ENCODE results near the gene KCND3.

Gene KCND3

GRCh38 chr1:111863401-111863800 lies 126.1 kb downstream of the KCND3 start:
- no peak for DNase-seq
- in situ Hi-C loops (cut with MboI; ENCODE audit: low pct_unique_long_range_greater_than_20kb, low sequenced_read_pairs): no loop called here

GRCh38 chr1:111862599-111862998 lies 126.9 kb downstream of the KCND3 start:
- in situ Hi-C loops (cut with MboI; ENCODE audit: low pct_unique_long_range_greater_than_20kb, low sequenced_read_pairs): no loop called here
- no peak for DNase-seq

GRCh38 chr1:111861523-111861922 lies 127.9 kb downstream of the KCND3 start:
- DNase-seq: no peak
- in situ Hi-C loops (cut with MboI; ENCODE audit: low pct_unique_long_range_greater_than_20kb, low sequenced_read_pairs): no loop called here

GRCh38 chr1:111857194-111857651 lies 132.2 kb downstream of the KCND3 start:
- DNase-seq: no peak
- in situ Hi-C loops (cut with MboI; ENCODE audit: low pct_unique_long_range_greater_than_20kb, low sequenced_read_pairs): no loop called here

GRCh38 chr1:111856411-111857185 lies 132.9 kb downstream of the KCND3 start:
- in situ Hi-C loops (cut with MboI; ENCODE audit: low pct_unique_long_range_greater_than_20kb, low sequenced_read_pairs): no loop called here
- no peak for DNase-seq

GRCh38 chr1:111855260-111855659 lies 134.2 kb downstream of the KCND3 start:
- in situ Hi-C loops (cut with MboI; ENCODE audit: low pct_unique_long_range_greater_than_20kb, low sequenced_read_pairs): no loop called here
- no peak for DNase-seq

- in situ Hi-C loops (cut with MboI; ENCODE audit: low pct_unique_long_range_greater_than_20kb, low sequenced_read_pairs): no loop called here
- DNase-seq: no peak
Measured at GRCh38 chr1:111852261-111852721, 137.2 kb downstream of the KCND3 start.

GRCh38 chr1:111851552-111851951 lies 137.9 kb downstream of the KCND3 start:
- in situ Hi-C loops (cut with MboI; ENCODE audit: low pct_unique_long_range_greater_than_20kb, low sequenced_read_pairs): no loop called here
- DNase-seq: no peak

GRCh38 chr1:111850109-111850508 lies 139.4 kb downstream of the KCND3 start:
- DNase-seq: no peak
- in situ Hi-C loops (cut with MboI; ENCODE audit: low pct_unique_long_range_greater_than_20kb, low sequenced_read_pairs): no loop called here

- no peak for DNase-seq
- in situ Hi-C loops (cut with MboI; ENCODE audit: low pct_unique_long_range_greater_than_20kb, low sequenced_read_pairs): no loop called here
Measured at GRCh38 chr1:111848852-111849545, 140.5 kb downstream of the KCND3 start.

- DNase-seq: no peak
- in situ Hi-C loops (cut with MboI; ENCODE audit: low pct_unique_long_range_greater_than_20kb, low sequenced_read_pairs): no loop called here
Measured at GRCh38 chr1:111847466-111847865, 142.0 kb downstream of the KCND3 start.

- in situ Hi-C loops (cut with MboI; ENCODE audit: low pct_unique_long_range_greater_than_20kb, low sequenced_read_pairs): no loop called here
- no peak for DNase-seq
Measured at GRCh38 chr1:111846842-111847241, 142.6 kb downstream of the KCND3 start.

- in situ Hi-C loops (cut with MboI; ENCODE audit: low pct_unique_long_range_greater_than_20kb, low sequenced_read_pairs): no loop called here
- no peak for DNase-seq
Measured at GRCh38 chr1:111843177-111843576, 146.3 kb downstream of the KCND3 start.

- no peak for DNase-seq
- in situ Hi-C loops (cut with MboI; ENCODE audit: low pct_unique_long_range_greater_than_20kb, low sequenced_read_pairs): no loop called here
Measured at GRCh38 chr1:111842411-111842810, 147.1 kb downstream of the KCND3 start.

- no peak for DNase-seq
- in situ Hi-C loops (cut with MboI; ENCODE audit: low pct_unique_long_range_greater_than_20kb, low sequenced_read_pairs): no loop called here
Measured at GRCh38 chr1:111841746-111842145, 147.7 kb downstream of the KCND3 start.

GRCh38 chr1:111841189-111841588 lies 148.3 kb downstream of the KCND3 start:
- in situ Hi-C loops (cut with MboI; ENCODE audit: low pct_unique_long_range_greater_than_20kb, low sequenced_read_pairs): no loop called here
- DNase-seq: no peak

GRCh38 chr1:111837393-111837792 lies 152.1 kb downstream of the KCND3 start:
- in situ Hi-C loops (cut with MboI; ENCODE audit: low pct_unique_long_range_greater_than_20kb, low sequenced_read_pairs): no loop called here

GRCh38 chr1:111836111-111836510 lies 153.4 kb downstream of the KCND3 start:
- in situ Hi-C loops (cut with MboI; ENCODE audit: low pct_unique_long_range_greater_than_20kb, low sequenced_read_pairs): no loop called here
- no peak for DNase-seq

More at GRCh38 chr1:111837393-111837792, 152.1 kb downstream of the KCND3 start:
- no peak for DNase-seq

- DNase-seq: no peak
- in situ Hi-C loops (cut with MboI; ENCODE audit: low pct_unique_long_range_greater_than_20kb, low sequenced_read_pairs): no loop called here
Measured at GRCh38 chr1:111835514-111835913, 154.0 kb downstream of the KCND3 start.

GRCh38 chr1:111834956-111835355 lies 154.5 kb downstream of the KCND3 start:
- in situ Hi-C loops (cut with MboI; ENCODE audit: low pct_unique_long_range_greater_than_20kb, low sequenced_read_pairs): no loop called here
- no peak for DNase-seq
